HUES64 (cell line): ENCODE measurements around the gene COX5B.
"Not testable (repeated sequence)": the region's sequence is repeated elsewhere in the genome, so short reads cannot be mapped to it uniquely, and the experiment has no call there.

Source experiments
- H3K27ac ChIP-seq: 2 replicates; pipeline ENCODE4 v1.7.0; 2013; ENCODE audit warnings: low read depth, low read length, inconsistent platforms
- H3K27me3 ChIP-seq: 2 replicates; pipeline ENCODE4 v1.6.1; 2013; ENCODE audit warnings: mild to moderate bottlenecking, low read length; ENCODE audit not compliant: insufficient read depth
- H3K36me3 ChIP-seq: 2 replicates; pipeline ENCODE4 v1.6.1; 2013; ENCODE audit warnings: mild to moderate bottlenecking, low read length; ENCODE audit not compliant: insufficient read depth
- H3K4me1 ChIP-seq: 2 replicates; pipeline ENCODE4 v1.6.1; 2013; ENCODE audit warnings: mild to moderate bottlenecking, low read length, moderate library complexity; ENCODE audit not compliant: insufficient read depth
- H3K4me3 ChIP-seq: 2 replicates; pipeline ENCODE4 v1.5.1; 2013; ENCODE audit warnings: mild to moderate bottlenecking, low read length, moderate library complexity
- H3K9ac ChIP-seq: 2 replicates; pipeline ENCODE4 v1.6.1; 2013; ENCODE audit warnings: mild to moderate bottlenecking, low read depth, low read length
- H3K9me3 ChIP-seq: 2 replicates; pipeline ENCODE4 v1.6.1; 2013; ENCODE audit warnings: low read depth, low read length; ENCODE audit not compliant: insufficient read depth
- WGBS: fragments of 150-250, 120-280 bp; methylation state at CpG from one replicate; pipeline ENCODE4 v1.1.7; 2013; ENCODE audit warnings: missing lambda C conversion rate; 5-methylcytosine and 5-hydroxymethylcytosine counted together

COX5B gene

GRCh38 chr2:97620492-97620891 is 25.4 kb upstream of the COX5B start:
- H3K9me3 ChIP-seq, H3K4me3 ChIP-seq, H3K27ac ChIP-seq, H3K9ac ChIP-seq, H3K36me3 ChIP-seq, H3K27me3 ChIP-seq, H3K4me1 ChIP-seq: not testable (repeated sequence)
- no CpG with 5 or more reads among the region's 1 CpG for WGBS

DNA sequence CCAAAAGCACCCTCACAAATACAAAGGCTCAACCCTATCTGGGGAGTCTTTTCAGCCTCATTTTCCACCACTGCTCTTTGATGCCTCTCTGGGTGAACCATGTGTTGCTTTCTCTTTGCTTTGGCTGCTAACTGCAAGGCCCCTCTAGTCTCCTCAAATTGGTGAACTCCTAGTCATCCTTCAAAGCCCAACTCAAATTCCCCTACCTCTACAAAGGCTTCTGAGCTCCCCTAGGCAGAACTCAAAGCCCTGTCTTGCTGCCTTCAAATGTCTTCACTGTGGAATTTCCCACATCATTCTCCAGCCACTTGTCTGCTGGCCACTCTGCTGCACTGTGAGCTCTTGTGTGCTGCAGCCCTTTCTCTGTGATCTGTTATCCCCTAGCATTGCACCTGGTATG is 22.9 kb upstream of the COX5B start:
- not testable (repeated sequence) for H3K27me3 ChIP-seq, H3K27ac ChIP-seq, H3K9ac ChIP-seq, H3K4me3 ChIP-seq, H3K9me3 ChIP-seq, H3K36me3 ChIP-seq, H3K4me1 ChIP-seq

GRCh38 chr2:97625354-97626048 is 20.4 kb upstream of the COX5B start:
- H3K9me3 ChIP-seq, H3K27ac ChIP-seq, H3K4me3 ChIP-seq, H3K9ac ChIP-seq, H3K27me3 ChIP-seq, H3K36me3 ChIP-seq, H3K4me1 ChIP-seq: not testable (repeated sequence)
- WGBS = 82% methylated on average over 1 of the region's 8 CpGs

GRCh38 chr2:97626049-97626430 is 19.8 kb upstream of the COX5B start:
- 92% methylated on average over 8 of the region's 8 CpGs for WGBS
- H3K36me3 ChIP-seq, H3K4me3 ChIP-seq, H3K9ac ChIP-seq, H3K27me3 ChIP-seq, H3K9me3 ChIP-seq, H3K27ac ChIP-seq, H3K4me1 ChIP-seq: not testable (repeated sequence)

- Histone ChIP-seq H3K9me3 (no peaks in the 10 kb centered on the region), H3K36me3 (peaks cover 23% of the 10 kb centered on the region), H3K9ac (no peak overlapping the region), H3K4me1 (peaks cover 8% of the 10 kb centered on the region; the same call in 1 of the 2 replicates), H3K27ac (no peak overlapping the region), H3K27me3 (no peaks in the 10 kb centered on the region), H3K4me3 (no peak overlapping the region)
- WGBS = 97% methylated on average over 3 of the region's 4 CpGs
Measured at GRCh38 chr2:97644023-97644717, 1.7 kb upstream of the COX5B start.

DNA sequence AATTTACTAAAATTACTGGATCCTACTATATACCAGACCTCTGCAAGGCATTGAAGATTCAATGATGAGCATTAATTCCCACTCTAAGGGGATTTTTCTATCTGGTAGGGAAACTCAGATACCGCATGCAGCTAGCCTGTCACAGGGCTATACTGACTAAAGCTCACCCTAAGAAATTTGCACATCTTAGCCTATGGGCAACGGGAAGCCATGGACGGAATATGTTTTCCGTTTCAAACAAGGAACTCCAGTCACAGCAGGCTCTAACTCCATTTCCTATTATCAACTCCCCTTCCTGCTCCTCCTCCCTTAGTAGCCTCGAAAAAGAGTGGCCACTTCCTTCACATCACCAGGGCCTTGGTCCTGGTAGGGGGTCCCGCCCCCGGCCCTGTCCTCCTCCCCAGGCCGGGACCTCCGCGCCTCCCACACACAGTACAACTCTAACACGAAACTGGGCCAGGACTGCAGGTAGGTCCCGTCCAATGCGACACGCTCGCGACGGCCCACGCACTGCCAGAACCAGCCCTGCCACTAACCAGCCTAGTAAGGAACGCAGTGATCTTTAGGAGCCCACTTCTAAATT is 659 bp upstream of the COX5B start:
- H3K27ac ChIP-seq = peak overlapping the region; percentile 85
- peak overlapping the region; percentile 85 for H3K4me3 ChIP-seq
- H3K36me3 ChIP-seq = peaks cover 31% of the 10 kb centered on the region
- peaks cover 8% of the 10 kb centered on the region; the same call in 1 of the 2 replicates for H3K4me1 ChIP-seq
- peak overlapping the region; percentile 69 for H3K9ac ChIP-seq
- no peaks in the 10 kb centered on the region for H3K27me3 ChIP-seq
- no peaks in the 10 kb centered on the region for H3K9me3 ChIP-seq
- WGBS = 7% methylated on average over 19 of the region's 19 CpGs

- Histone ChIP-seq H3K4me1 (peaks cover 8% of the 10 kb centered on the region; the same call in 1 of the 2 replicates), H3K27ac (no peak overlapping the region), H3K9me3 (no peaks in the 10 kb centered on the region), H3K27me3 (no peaks in the 10 kb centered on the region), H3K9ac (no peak overlapping the region), H3K36me3 (peaks cover 31% of the 10 kb centered on the region), H3K4me3 (peak overlapping the region; percentile 85)
- WGBS = 91% methylated on average over 4 of the region's 4 CpGs
Measured at GRCh38 chr2:97646977-97647376, 1.1 kb downstream of the COX5B start.

GRCh38 chr2:97651114-97651513 is 5.3 kb downstream of the COX5B start:
- WGBS = 90% methylated on average over 4 of the region's 4 CpGs
- H3K9ac ChIP-seq = no peak overlapping the region
- H3K9me3 ChIP-seq = no peaks in the 10 kb centered on the region
- no peak overlapping the region for H3K27ac ChIP-seq
- H3K27me3 ChIP-seq = no peaks in the 10 kb centered on the region
- no peak overlapping the region for H3K4me3 ChIP-seq
- peaks cover 43% of the 10 kb centered on the region for H3K36me3 ChIP-seq
- no peaks in the 10 kb centered on the region; the same call in 1 of the 2 replicates for H3K4me1 ChIP-seq

DNA sequence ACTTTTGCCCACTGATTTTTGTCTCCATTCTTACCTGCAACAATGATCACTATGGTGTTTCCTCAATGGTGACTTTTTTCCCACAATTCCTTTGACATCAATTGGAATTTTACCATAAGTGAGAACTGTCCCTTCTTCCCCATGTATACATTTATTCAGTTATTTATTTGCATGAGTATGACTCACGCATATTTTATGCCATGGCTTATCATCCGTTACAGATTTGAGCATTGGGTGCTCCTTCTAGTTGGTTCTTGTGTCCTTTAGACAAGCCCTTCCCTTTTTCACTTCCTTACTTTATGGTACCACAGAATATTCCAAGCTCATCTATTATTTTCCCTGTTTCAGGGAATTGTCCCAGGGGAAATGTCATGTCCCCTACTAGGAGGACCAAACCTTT is 7.6 kb downstream of the COX5B start:
- no peaks in the 10 kb centered on the region for H3K27me3 ChIP-seq
- peaks cover 49% of the 10 kb centered on the region for H3K36me3 ChIP-seq
- H3K27ac ChIP-seq = no peak overlapping the region
- no peaks in the 10 kb centered on the region for H3K4me1 ChIP-seq
- WGBS = 93% methylated on average over 2 of the region's 2 CpGs
- H3K9ac ChIP-seq = no peak overlapping the region
- H3K4me3 ChIP-seq = no peak overlapping the region
- no peaks in the 10 kb centered on the region for H3K9me3 ChIP-seq

DNA sequence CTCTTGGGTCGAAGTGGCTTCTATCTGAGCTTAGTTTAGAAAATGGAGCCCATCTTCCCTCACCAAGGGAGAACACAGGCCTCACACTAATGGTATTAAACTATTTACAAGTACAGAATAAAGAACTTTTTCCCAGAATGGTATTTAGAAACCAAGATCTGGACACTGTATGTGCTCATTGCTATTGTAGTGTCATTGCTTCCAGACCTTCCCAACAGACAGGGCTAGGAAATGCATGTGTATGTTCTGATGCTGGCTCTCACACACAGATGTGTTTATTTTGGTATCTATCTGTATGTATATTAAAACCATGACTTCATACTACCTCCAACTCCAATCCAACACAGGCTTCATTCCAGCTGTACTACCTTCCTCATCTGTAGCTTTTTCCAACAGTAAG is 8.0 kb downstream of the COX5B start:
- Histone ChIP-seq H3K9me3 (no peaks in the 10 kb centered on the region), H3K4me1 (no peaks in the 10 kb centered on the region), H3K27ac (no peak overlapping the region), H3K36me3 (peaks cover 49% of the 10 kb centered on the region), H3K4me3 (no peak overlapping the region), H3K9ac (no peak overlapping the region), H3K27me3 (no peaks in the 10 kb centered on the region)
- WGBS = 91% methylated on average over 1 of the region's 1 CpG

GRCh38 chr2:97654309-97654708 is 8.4 kb downstream of the COX5B start:
- peaks cover 49% of the 10 kb centered on the region for H3K36me3 ChIP-seq
- no peaks in the 10 kb centered on the region for H3K27me3 ChIP-seq
- H3K9ac ChIP-seq = no peak overlapping the region
- no peaks in the 10 kb centered on the region for H3K4me1 ChIP-seq
- 91% methylated on average over 5 of the region's 5 CpGs for WGBS
- no peak overlapping the region for H3K4me3 ChIP-seq
- no peaks in the 10 kb centered on the region for H3K9me3 ChIP-seq
- no peak overlapping the region for H3K27ac ChIP-seq
